SK-N-SH treated with all-trans-retinoic acid at 6 μM for 48 hours (cell line): ENCODE data around the gene POU6F2.

Experiments used
- ATAC-seq: fragments of 200-7000 bp; cut with Tn5 transposase; 3 replicates; pipeline ENCODE4 v1.9.1; 2020; ENCODE audit warnings: mild to moderate bottlenecking, moderate library complexity
- BACH2 ChIP-seq: fragments of 250-450 bp; sonication (Bioruptor Pico); IDR thresholded peaks from 2 replicates; pipeline ENCODE4 v1.9.0; 2021; ENCODE audit warnings: mild to moderate bottlenecking, borderline replicate concordance
- CSDC2 ChIP-seq: fragments of 250-450 bp; sonication (Bioruptor Pico); IDR thresholded peaks from 2 replicates; pipeline ENCODE4 v1.5.0; 2020; ENCODE audit warnings: mild to moderate bottlenecking, moderate library complexity
- CSRNP3 ChIP-seq: fragments of 250-450 bp; sonication (Bioruptor Pico); IDR thresholded peaks from 2 replicates; pipeline ENCODE4 v1.5.1; 2021; ENCODE audit warnings: mild to moderate bottlenecking, moderate library complexity
- ESRRG ChIP-seq: fragments of 250-450 bp; sonication (Bioruptor Pico); IDR thresholded peaks from 2 replicates; pipeline ENCODE4 v1.6.1; 2021; ENCODE audit warnings: mild to moderate bottlenecking
- GLIS3 ChIP-seq: fragments of 250-450 bp; sonication (Bioruptor Pico); IDR thresholded peaks from 2 replicates; pipeline ENCODE4 v1.5.0; 2020; ENCODE audit warnings: mild to moderate bottlenecking, moderate library complexity
- ISL1 ChIP-seq: fragments of 250-450 bp; sonication (Bioruptor Pico); IDR thresholded peaks from 2 replicates; pipeline ENCODE4 v2.1.2; 2022; ENCODE audit warnings: mild to moderate bottlenecking, moderate library complexity
- OSR1 ChIP-seq: fragments of 250-450 bp; sonication (Bioruptor Pico); IDR thresholded peaks from 2 replicates; pipeline ENCODE4 v1.8.0; 2022; ENCODE audit warnings: moderate library complexity, mild to moderate bottlenecking, inconsistent platforms
- PATZ1 ChIP-seq: fragments of 250-450 bp; sonication (Bioruptor Pico); IDR thresholded peaks from 2 replicates; pipeline ENCODE4 v1.8.0; 2020; ENCODE audit warnings: mild to moderate bottlenecking, moderate library complexity, borderline replicate concordance
- POU6F1 ChIP-seq: fragments of 250-450 bp; sonication (Bioruptor Pico); IDR thresholded peaks from 2 replicates; pipeline ENCODE4 v1.8.0; 2021; ENCODE audit warnings: low read depth, mild to moderate bottlenecking, moderate library complexity, borderline replicate concordance
- PPARA ChIP-seq: fragments of 250-450 bp; sonication (Bioruptor Pico); IDR thresholded peaks from 2 replicates; pipeline ENCODE4 v1.5.0; 2020; ENCODE audit warnings: mild to moderate bottlenecking, borderline replicate concordance
- RARB ChIP-seq: fragments of 250-450 bp; sonication (Bioruptor Pico); IDR thresholded peaks from 2 replicates; pipeline ENCODE4 v1.8.0; 2021; ENCODE audit warnings: mild to moderate bottlenecking, moderate library complexity
- SNAI2 ChIP-seq: fragments of 250-450 bp; sonication (Bioruptor Pico); IDR thresholded peaks from 2 replicates; pipeline ENCODE4 v1.5.0; 2020; ENCODE audit warnings: mild to moderate bottlenecking, moderate library complexity
- TCF4 ChIP-seq: fragments of 250-450 bp; sonication (Bioruptor Pico); IDR thresholded peaks from 2 replicates; pipeline ENCODE4 v1.8.0; 2021; ENCODE audit warnings: mild to moderate bottlenecking, moderate library complexity, borderline replicate concordance
- TOX ChIP-seq: fragments of 250-450 bp; sonication (Bioruptor Pico); IDR thresholded peaks from 2 replicates; pipeline ENCODE4 v1.8.0; 2021; ENCODE audit warnings: mild to moderate bottlenecking, moderate library complexity, borderline replicate concordance
- TSHZ2 ChIP-seq: fragments of 250-450 bp; sonication (Bioruptor Pico); IDR thresholded peaks from 2 replicates; pipeline ENCODE4 v1.5.0; 2020; ENCODE audit warnings: mild to moderate bottlenecking, moderate library complexity
- ZC3H10 ChIP-seq: fragments of 250-450 bp; sonication (Bioruptor Pico); IDR thresholded peaks from 2 replicates; pipeline ENCODE4 v1.5.1; 2021; ENCODE audit warnings: mild to moderate bottlenecking, moderate library complexity
- ZFP30 ChIP-seq: fragments of 450-650 bp; formaldehyde crosslinking; IDR thresholded peaks from 2 replicates; pipeline ENCODE4 v1.5.0; 2022; ENCODE audit warnings: mild to moderate bottlenecking, moderate library complexity
- ZNF565 ChIP-seq: fragments of 450-650 bp; formaldehyde crosslinking; conservative IDR thresholded peaks from 2 replicates; pipeline ENCODE4 v1.5.0; 2020; ENCODE audit warnings: low read depth, mild to moderate bottlenecking, moderate library complexity
- ZNF8 ChIP-seq: fragments of 450-650 bp; formaldehyde crosslinking; IDR thresholded peaks from 2 replicates; pipeline ENCODE4 v1.5.0; 2020; ENCODE audit warnings: mild to moderate bottlenecking, moderate library complexity

The POU6F2 gene

GRCh38 chr7:39421661-39422060 lies 444.0 kb downstream of the POU6F2 start:
- ATAC-seq, result no peak

GRCh38 chr7:39428221-39428620 lies 450.5 kb downstream of the POU6F2 start:
- peak; percentile 92 for ATAC-seq

More at GRCh38 chr7:39421661-39422060, 444.0 kb downstream of the POU6F2 start:
- no peak for TF ChIP-seq BACH2 (CRISPR knock-in tag)
- TF ChIP-seq ISL1 (CRISPR knock-in tag), result no peak
- no peak for TF ChIP-seq TOX (CRISPR knock-in tag)
- no peak for TF ChIP-seq ESRRG (CRISPR knock-in tag)
- no peak for TF ChIP-seq TCF4 (CRISPR knock-in tag)
- no peak for TF ChIP-seq OSR1 (CRISPR knock-in tag)
- TF ChIP-seq GLIS3 (CRISPR knock-in tag), result no peak
- TF ChIP-seq CSRNP3 (CRISPR knock-in tag), result no peak
- TF ChIP-seq TSHZ2, result no peak

GRCh38 chr7:39429421-39429820 lies 451.7 kb downstream of the POU6F2 start:
- ATAC-seq, result no peak
- TF ChIP-seq SNAI2 (CRISPR knock-in tag) (no peak), CSDC2 (CRISPR knock-in tag) (no peak), OSR1 (CRISPR knock-in tag) (no peak), ZNF565 (CRISPR knock-in tag) (no peak), RARB (CRISPR knock-in tag) (no peak), BACH2 (CRISPR knock-in tag) (no peak), ZFP30 (CRISPR knock-in tag) (no peak), PATZ1 (CRISPR knock-in tag) (no peak), CSRNP3 (CRISPR knock-in tag) (no peak), ZNF8 (CRISPR knock-in tag) (no peak), POU6F1 (CRISPR knock-in tag) (no peak), PPARA (CRISPR knock-in tag) (no peak), TSHZ2 (no peak), ZC3H10 (CRISPR knock-in tag) (no peak), ESRRG (CRISPR knock-in tag) (no peak)

More at GRCh38 chr7:39428221-39428620, 450.5 kb downstream of the POU6F2 start:
- TF ChIP-seq GLIS3 (CRISPR knock-in tag) (no peak), ISL1 (CRISPR knock-in tag) (peak; percentile 59)
